GM10248 (cell line): ENCODE results near the gene CYTH1.

ENCODE experiments used
- CTCF ChIA-PET: fragments of 300-600 bp; sonication (Branson Sonifier 250); formaldehyde crosslinking; extraction: SDS; loops from one replicate; lab custom pipeline; 2021; ENCODE audit warnings: antibody characterized with exemption; lab: Yijun Ruan, JAX
- POLR2A ChIA-PET: fragments of 350-650 bp; sonication (Branson Sonifier 250); formaldehyde crosslinking; extraction: SDS; loops from one replicate; lab custom pipeline; 2020; ENCODE audit warnings: antibody characterized with exemption; lab: Yijun Ruan, JAX
- DNase-seq: peaks from one replicate; pipeline ENCODE4 v3.0.0; 2012; ENCODE audit errors: extremely low spot score
- TF ChIP-seq, protein P1 (sequence below): IDR thresholded peaks from 2 replicates; pipeline ENCODE4 v1.5.1; 2012; ENCODE audit warnings: mild to moderate bottlenecking, low read depth; ENCODE audit errors: extremely low read depth, missing control alignments, control extremely low read depth

The CYTH1 gene

GRCh38 chr17:78654325-78654724 is 127.7 kb downstream of the CYTH1 start:
- TF ChIP-seq, protein P1, sequence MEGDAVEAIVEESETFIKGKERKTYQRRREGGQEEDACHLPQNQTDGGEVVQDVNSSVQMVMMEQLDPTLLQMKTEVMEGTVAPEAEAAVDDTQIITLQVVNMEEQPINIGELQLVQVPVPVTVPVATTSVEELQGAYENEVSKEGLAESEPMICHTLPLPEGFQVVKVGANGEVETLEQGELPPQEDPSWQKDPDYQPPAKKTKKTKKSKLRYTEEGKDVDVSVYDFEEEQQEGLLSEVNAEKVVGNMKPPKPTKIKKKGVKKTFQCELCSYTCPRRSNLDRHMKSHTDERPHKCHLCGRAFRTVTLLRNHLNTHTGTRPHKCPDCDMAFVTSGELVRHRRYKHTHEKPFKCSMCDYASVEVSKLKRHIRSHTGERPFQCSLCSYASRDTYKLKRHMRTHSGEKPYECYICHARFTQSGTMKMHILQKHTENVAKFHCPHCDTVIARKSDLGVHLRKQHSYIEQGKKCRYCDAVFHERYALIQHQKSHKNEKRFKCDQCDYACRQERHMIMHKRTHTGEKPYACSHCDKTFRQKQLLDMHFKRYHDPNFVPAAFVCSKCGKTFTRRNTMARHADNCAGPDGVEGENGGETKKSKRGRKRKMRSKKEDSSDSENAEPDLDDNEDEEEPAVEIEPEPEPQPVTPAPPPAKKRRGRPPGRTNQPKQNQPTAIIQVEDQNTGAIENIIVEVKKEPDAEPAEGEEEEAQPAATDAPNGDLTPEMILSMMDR: no peak
- POLR2A ChIA-PET: no interaction called here
- CTCF ChIA-PET: interaction anchor here (2.6 kb wide), 1 partner anchor 12 kb away, joined by 6 read pairs; no protein-coding TSS in a partner anchor
- no peak for DNase-seq

DNA sequence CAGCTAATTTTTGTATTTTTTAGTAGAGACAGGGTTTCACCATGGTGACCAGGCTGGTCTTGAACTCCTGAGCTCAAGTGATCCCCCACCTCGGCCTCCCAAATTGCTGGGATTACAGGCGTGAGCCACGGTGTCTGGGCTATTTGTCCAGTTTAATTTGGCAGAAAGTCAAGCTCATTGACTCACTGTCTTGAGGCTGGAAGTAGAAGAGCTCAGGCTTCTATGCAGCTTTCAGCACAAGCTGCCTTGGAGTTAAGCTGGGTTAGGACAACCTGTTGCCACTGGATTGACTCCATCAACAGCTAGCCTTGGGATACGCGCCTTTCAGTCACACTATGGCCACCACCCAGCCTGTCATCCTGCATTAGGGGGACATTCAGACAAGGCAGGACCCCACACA is 128.7 kb downstream of the CYTH1 start:
- ChIA-PET CTCF (interaction anchor here (0.7 to 2.6 kb wide), 3 partner anchors 10 to 16 kb away, joined by 3 to 6 read pairs (median 3); no protein-coding TSS in a partner anchor), POLR2A (no interaction called here)
- TF ChIP-seq, protein P1: no peak
- no peak for DNase-seq

DNA sequence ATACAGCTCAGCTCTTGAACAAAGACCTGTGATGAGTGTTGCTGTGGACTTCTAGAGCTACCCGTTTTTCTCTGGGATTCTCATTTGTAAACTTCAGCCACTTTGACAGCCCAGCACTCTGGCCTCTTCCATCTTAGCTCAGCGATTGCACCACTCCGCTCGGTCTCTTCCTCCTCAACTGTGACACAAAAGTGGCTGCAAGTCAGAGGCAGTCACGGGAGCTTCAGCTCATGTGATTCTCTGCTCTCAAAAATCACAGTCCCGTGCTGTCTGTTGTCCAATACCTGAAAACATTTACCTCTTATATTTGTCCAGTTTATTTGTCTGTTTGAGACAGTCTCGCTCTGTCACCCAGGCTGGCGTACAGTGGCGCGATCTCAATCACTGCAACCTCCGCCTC is 129.2 kb downstream of the CYTH1 start:
- CTCF ChIA-PET: interaction anchor here (1.3 to 2.6 kb wide), 2 partner anchors 10 to 13 kb away, joined by 3 to 6 read pairs; no protein-coding TSS in a partner anchor

GRCh38 chr17:78652024-78652423 is 130.0 kb downstream of the CYTH1 start:
- DNase-seq: no peak
- CTCF ChIA-PET: no interaction called here
- POLR2A ChIA-PET: no interaction called here
- TF ChIP-seq, protein P1: no peak

More for the DNA sequence above, 129.2 kb downstream of the CYTH1 start:
- DNase-seq: no peak
- TF ChIP-seq, protein P1: no peak
- POLR2A ChIA-PET: no interaction called here

DNA sequence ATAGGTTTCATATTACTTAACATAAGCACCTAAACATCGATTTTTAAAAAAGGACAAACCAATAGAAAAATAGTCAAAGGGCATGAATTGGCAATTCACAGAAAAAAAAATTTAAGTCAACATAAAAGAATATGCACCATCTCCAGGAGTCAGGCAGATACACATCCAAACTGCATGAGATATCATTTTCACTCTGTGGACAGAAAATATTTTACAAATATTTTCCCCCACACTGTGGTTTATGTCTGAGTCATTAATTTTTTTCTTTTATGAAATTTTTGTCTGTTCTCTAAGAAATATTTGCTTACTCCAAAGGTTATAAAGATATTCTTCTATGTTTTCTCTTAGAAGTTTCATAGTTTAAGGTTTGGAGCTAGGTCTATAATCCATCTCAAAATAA is 130.5 kb downstream of the CYTH1 start:
- TF ChIP-seq, protein P1: no peak
- ChIA-PET CTCF (no interaction called here), POLR2A (no interaction called here)
- DNase-seq: no peak

- DNase-seq: no peak
- ChIA-PET POLR2A (no interaction called here), CTCF (no interaction called here)
- TF ChIP-seq, protein P1: no peak
These were observed 131.9 kb downstream of the CYTH1 start for GRCh38 chr17:78650093-78650715.
